IPS-20b (cell line): Measurements from ENCODE around the gene SULT1A2.

Experiments
- H3K27ac ChIP-seq: one replicate; pipeline ENCODE4 v1.5.1; 2013; ENCODE audit warnings: low read length
- H3K27me3 ChIP-seq: 2 replicates; pipeline ENCODE4 v1.6.1; 2013; ENCODE audit warnings: mild to moderate bottlenecking, low read length, inconsistent platforms; ENCODE audit not compliant: insufficient read depth
- H3K36me3 ChIP-seq: 2 replicates; pipeline ENCODE4 v1.6.1; 2013; ENCODE audit warnings: low read depth, mild to moderate bottlenecking, inconsistent platforms, low read length, moderate library complexity; ENCODE audit not compliant: insufficient read depth
- H3K4me1 ChIP-seq: 2 replicates; pipeline ENCODE4 v1.6.1; 2013; ENCODE audit warnings: mild to moderate bottlenecking, control low read depth, inconsistent platforms, low read length, moderate library complexity; ENCODE audit not compliant: insufficient read depth
- H3K4me3 ChIP-seq: 2 replicates; pipeline ENCODE4 v1.5.1; 2013; ENCODE audit warnings: mild to moderate bottlenecking, low read length, inconsistent platforms
- H3K9ac ChIP-seq: 2 replicates; pipeline ENCODE4 v1.6.1; 2013; ENCODE audit warnings: low read depth, mild to moderate bottlenecking, inconsistent platforms, low read length, moderate library complexity
- H3K9me3 ChIP-seq: 2 replicates; pipeline ENCODE4 v1.6.1; 2013; ENCODE audit warnings: mild to moderate bottlenecking, low read depth, low read length, inconsistent platforms; ENCODE audit not compliant: insufficient read depth

Gene SULT1A2

DNA sequence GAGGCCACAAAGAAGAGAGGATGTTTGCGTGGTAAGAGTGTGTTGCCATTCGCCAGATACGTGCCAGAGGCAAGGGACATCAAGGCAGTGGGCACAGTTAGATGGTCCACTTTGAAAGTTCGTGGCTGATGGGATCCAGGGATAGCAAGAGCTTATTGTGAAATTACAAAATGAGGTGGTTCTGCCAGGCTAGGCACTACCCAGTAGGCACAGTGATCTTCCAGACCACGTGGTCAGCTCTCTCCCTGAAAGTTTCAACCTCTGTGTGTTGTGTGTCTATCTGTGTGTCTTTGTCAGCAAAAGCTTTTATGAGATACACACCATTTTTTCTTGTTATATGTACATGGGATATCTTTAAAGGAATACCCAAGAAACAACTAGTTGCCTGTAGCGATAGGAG, 33.6 kb downstream of the SULT1A2 start:
- Histone ChIP-seq H3K36me3 (peaks cover 6% of the 10 kb centered on the region; the same call in 1 of the 2 replicates), H3K9ac (no peak overlapping the region), H3K27me3 (no peaks in the 10 kb centered on the region), H3K4me1 (no peaks in the 10 kb centered on the region), H3K27ac (no peak overlapping the region), H3K9me3 (peaks cover 7% of the 10 kb centered on the region), H3K4me3 (no peak overlapping the region)

DNA sequence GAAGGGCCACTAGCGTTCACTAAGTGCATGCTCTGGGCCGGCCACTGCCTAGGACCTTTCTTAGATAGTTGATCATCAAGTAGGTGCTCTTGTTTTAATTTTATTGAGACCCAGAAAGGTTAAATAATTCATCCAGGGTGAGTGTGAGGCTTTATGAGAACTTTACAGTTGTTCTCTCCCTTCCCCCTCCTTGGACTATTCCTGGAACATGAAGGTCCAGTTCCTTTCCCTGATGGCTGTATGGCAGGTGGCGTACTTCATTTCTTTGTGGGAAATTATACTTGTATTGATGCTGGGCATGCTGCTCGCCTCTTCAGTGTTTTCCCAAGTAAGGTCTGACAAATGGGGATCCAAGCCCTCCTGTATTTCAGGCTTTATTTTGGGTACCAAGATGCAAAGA, 34.7 kb downstream of the SULT1A2 start:
- Histone ChIP-seq H3K4me3 (no peak overlapping the region), H3K36me3 (peaks cover 6% of the 10 kb centered on the region; the same call in 1 of the 2 replicates), H3K4me1 (no peaks in the 10 kb centered on the region), H3K27me3 (no peaks in the 10 kb centered on the region), H3K9ac (no peak overlapping the region), H3K27ac (no peak overlapping the region), H3K9me3 (peaks cover 3% of the 10 kb centered on the region; the same call in 1 of the 2 replicates)

DNA sequence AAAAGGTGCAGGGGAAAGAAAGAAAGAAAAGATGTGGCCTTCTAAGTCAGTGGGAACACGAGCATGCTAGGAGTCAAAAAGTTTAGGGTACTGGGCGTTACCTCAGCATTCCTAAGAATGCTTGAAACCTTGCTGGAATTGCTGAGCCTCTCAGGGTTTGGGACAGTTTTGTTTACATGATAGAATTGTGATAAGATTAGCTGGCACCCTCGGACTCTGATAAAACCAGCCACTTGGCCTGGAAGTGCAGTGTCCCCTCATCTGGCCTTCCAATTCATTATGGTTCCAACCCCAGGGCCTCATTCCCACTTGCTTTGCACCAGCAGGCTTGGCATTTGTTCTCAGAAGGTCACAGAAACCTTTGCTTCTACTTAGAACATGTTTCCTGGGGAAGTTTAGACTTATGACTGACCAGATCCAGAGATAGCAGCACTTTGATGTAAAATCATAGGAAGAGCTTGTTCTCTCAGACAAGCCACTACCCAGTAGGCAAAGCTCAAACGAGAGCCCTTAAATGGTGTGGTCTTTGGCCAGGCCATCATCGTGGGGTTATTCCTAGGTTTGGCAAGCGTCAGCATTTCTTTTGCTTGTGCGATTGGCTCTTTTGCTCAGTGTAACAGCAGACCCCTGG, 35.2 kb downstream of the SULT1A2 start:
- H3K27ac ChIP-seq = no peak overlapping the region

DNA sequence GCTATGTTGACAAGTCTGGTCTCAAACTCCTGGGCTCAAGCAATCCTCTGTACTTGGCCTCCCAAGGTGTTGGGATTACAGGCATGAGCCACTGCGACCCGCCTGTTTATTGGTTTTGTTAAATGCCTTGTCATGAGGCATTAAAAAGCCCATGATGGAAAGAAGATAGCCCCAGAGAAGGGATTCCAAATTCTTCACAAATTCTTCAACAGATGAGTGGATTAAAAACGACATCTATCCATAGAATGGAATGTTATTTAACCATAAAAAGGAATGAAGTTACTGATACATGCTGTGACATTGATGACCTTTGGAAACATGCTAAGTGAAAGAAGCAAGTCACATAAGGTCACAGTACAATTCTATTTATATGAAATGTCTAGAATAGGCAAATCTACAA, 38.4 kb downstream of the SULT1A2 start:
- Histone ChIP-seq H3K9ac (no peak overlapping the region), H3K27ac (no peak overlapping the region), H3K9me3 (no peaks in the 10 kb centered on the region), H3K4me1 (no peaks in the 10 kb centered on the region), H3K4me3 (no peak overlapping the region), H3K27me3 (peaks cover 4% of the 10 kb centered on the region; the same call in 1 of the 2 replicates), H3K36me3 (peaks cover 6% of the 10 kb centered on the region; the same call in 1 of the 2 replicates)

More for the DNA sequence above, 35.2 kb downstream of the SULT1A2 start:
- H3K9ac ChIP-seq = no peak overlapping the region
- no peak overlapping the region for H3K4me3 ChIP-seq
- H3K4me1 ChIP-seq = no peaks in the 10 kb centered on the region
- peaks cover 6% of the 10 kb centered on the region; the same call in 1 of the 2 replicates for H3K36me3 ChIP-seq
- H3K9me3 ChIP-seq = no peaks in the 10 kb centered on the region
- no peaks in the 10 kb centered on the region for H3K27me3 ChIP-seq

DNA sequence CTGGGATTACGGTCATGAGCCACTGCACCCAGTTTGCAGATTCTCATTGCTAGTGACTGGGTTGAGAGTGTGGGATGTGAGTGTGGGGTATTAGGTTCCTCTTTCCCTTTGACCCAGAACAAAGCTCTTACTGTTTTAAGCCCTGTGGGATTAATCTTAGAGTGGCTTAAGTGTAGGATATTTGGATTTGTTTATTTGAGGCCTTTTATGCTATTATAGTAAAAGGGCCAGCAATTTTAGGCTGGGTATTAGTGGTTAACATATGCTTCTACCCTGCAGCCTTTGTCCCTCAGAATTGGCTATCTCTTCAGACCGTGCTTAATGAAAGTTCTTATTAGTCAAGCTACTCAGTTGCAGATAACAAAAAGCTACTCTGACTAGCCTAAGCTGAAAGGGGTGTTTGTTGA, 39.9 kb downstream of the SULT1A2 start:
- Histone ChIP-seq H3K4me1 (no peaks in the 10 kb centered on the region), H3K4me3 (no peak overlapping the region), H3K9me3 (no peaks in the 10 kb centered on the region), H3K27me3 (peaks cover 4% of the 10 kb centered on the region; the same call in 1 of the 2 replicates), H3K9ac (no peak overlapping the region), H3K27ac (no peak overlapping the region), H3K36me3 (peaks cover 6% of the 10 kb centered on the region; the same call in 1 of the 2 replicates)

DNA sequence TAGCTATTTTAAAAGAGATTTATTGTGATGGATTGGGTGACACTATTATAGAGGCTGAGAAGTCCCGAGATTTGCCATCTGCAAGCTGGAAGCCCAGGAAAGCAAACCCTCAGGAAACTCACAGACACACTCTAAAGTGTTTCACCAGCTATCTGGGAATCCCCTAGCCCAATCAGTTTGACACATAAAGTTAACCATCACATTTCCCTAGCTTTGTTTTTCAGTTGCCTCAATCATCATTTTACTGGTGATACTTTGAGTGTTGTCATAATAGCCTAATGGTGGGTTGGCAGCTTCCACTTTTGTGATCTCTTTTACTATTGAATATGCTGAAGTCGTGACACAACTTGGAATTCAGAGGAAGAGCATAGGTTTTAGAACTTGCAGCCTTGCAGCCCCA, 41.3 kb downstream of the SULT1A2 start:
- H3K9me3 ChIP-seq = no peaks in the 10 kb centered on the region
- peaks cover 6% of the 10 kb centered on the region; the same call in 1 of the 2 replicates for H3K36me3 ChIP-seq
- no peak overlapping the region for H3K27ac ChIP-seq
- H3K27me3 ChIP-seq = peaks cover 4% of the 10 kb centered on the region; the same call in 1 of the 2 replicates
- no peaks in the 10 kb centered on the region for H3K4me1 ChIP-seq
- no peak overlapping the region for H3K4me3 ChIP-seq
- no peak overlapping the region for H3K9ac ChIP-seq

DNA sequence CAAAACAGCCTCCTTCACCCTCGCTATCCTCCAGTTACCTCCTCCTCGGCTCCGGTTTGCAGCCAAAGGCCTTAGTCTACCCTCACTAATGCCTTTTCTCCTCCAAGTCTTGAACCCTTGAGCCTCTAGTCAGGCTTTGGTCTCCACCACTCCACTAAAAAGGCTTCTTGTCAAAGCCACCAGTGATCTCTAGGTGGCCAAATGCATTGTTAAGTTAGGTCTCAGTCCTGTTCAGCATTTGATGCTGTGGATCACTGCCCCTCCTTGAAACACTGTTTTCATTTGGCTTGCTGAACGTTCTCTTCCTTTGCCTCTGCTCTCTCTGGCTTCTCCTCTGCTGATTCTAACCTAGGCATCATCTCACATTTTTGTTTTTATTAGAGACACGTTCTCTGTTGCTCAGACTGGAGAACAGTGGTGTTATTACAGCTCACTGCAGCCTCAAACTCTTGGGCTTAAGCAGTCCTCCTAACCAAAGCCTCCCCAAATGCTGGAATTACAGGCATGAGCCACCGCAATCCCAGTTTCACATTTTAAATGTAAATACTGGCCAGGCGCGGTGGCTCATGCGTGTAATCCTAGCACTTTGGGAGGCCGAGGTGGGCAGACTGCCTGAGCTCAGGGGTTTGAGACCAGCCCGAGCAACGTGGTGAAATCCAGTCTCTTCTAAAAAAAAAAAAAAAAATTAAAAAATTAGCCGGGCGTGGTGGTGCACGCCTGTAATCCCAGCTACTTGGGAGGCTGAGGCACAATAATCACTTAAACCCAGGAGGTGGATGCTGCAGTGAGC, 42.0 kb downstream of the SULT1A2 start:
- Histone ChIP-seq H3K4me1 (no peaks in the 10 kb centered on the region), H3K4me3 (peak overlapping the region; percentile 52; the same call in 1 of the 2 replicates), H3K9ac (no peak overlapping the region), H3K9me3 (no peaks in the 10 kb centered on the region), H3K27me3 (peaks cover 4% of the 10 kb centered on the region; the same call in 1 of the 2 replicates), H3K36me3 (peaks cover 6% of the 10 kb centered on the region; the same call in 1 of the 2 replicates), H3K27ac (no peak overlapping the region)

DNA sequence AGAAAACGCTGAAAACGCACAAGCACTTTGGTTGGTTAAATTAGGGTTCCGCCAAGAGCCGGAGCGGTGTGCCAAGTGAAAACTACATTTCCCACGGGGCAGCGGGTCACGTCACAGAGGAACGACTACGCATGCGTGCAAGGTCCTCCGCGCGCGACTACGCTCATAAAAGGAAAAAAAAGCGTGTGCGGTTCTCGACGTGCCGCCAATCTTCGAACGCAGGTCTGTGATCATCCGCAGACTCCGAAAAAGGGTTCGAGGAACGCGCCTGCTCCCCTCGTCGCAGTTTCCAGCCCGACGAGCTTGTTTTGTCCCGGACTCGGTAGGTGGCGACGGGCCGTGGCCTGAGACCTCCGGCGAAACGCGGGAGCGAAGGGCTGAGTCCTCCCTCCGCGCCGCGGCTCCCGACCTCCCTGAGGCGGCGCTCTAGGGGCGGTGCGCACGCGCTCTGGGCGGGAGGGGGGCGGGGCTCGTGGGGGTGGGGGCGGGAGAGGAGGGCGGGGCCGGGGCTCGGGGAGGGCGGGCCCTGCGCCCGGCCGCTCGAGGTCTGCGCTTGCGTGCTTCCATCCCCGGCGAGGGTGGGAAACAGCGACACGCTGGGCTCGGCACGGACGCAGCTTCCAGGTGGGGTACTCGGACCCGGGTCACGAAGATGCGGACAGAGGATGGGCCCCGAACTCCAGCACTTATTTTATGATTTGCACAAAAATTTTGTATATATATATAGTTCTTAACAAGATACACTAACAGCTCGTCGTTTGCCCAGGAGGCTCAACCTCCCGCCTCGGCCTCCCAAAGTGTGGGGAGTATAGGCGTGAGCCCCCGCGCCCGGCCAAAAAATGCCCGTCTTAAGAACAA, 42.8 kb downstream of the SULT1A2 start, which contains the start of gene SGF29:
TSS of gene SGF29 (plus strand) at position 145 of the 858 bp plus-strand sequence. CDS start 27,150 bp downstream, outside the sequence.
- Histone ChIP-seq H3K4me1 (no peaks in the 10 kb centered on the region), H3K4me3 (peak within 1 kb of the TSS; percentile 94), H3K36me3 (peaks cover 6% of the 10 kb centered on the region; the same call in 1 of the 2 replicates), H3K27ac (peak within 1 kb of the TSS; percentile 95), H3K9me3 (no peaks in the 10 kb centered on the region), H3K27me3 (peaks cover 4% of the 10 kb centered on the region; the same call in 1 of the 2 replicates), H3K9ac (peak within 1 kb of the TSS; percentile 96)

DNA sequence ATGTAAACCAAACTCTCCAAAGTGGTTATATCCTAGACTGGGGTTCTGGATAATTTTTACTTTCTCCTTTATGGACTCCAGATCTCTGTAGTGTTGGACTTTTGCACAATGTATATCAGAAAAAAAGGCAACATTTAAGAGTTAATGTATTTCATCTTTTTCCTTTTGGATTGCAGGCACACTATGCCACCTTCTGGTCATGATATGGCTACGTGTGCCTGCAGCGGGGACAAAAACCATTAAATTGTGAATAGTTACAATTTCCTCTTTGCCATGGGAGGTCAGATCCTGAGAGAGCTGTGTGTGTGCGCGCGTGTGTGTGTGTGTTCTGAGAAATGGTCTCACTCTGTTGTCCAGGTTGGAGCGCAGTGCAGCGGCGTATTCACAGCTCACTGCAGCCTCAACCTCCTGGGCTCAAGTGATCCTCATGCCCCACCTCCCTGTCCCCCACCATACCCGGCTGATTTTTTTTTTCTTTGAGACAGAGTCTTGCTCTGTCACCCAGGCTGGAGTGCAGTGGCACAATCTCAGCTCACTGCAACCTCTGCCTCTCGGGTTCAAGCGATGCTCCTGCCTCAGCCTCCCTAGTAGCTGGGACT, 47.5 kb downstream of the SULT1A2 start:
- no peak overlapping the region for H3K4me3 ChIP-seq
- no peaks in the 10 kb centered on the region for H3K27me3 ChIP-seq
- H3K36me3 ChIP-seq = no peaks in the 10 kb centered on the region
- H3K4me1 ChIP-seq = no peaks in the 10 kb centered on the region
- H3K9ac ChIP-seq = no peak overlapping the region
- no peak overlapping the region for H3K27ac ChIP-seq
- H3K9me3 ChIP-seq = no peaks in the 10 kb centered on the region

DNA sequence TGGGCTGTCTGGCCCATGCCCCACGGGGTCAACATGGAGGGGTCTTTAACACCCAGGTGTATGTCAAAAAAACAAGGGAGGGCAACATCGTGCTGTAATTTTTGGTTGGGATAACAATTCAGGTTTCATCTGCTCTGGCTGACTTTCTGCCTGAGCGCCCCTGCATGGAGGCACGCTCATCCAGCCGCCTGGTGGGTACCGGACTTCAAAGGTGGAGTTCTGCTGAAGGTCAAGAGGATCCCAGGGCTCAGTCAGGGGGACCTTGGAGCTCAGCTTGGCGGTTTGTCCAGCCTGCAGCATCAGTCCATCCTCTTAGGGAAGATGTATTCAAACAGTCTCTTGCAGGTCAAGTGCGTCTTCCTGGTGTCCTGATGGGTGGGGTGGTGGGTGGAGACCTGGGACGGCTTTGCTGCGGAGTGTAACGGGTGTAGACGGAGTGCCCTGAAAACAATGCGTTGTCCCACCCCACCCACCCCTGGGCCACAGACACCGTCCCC, 48.5 kb downstream of the SULT1A2 start:
- no peak overlapping the region for H3K4me3 ChIP-seq
- no peak overlapping the region for H3K27ac ChIP-seq
- no peaks in the 10 kb centered on the region for H3K36me3 ChIP-seq
- no peaks in the 10 kb centered on the region for H3K9me3 ChIP-seq
- H3K27me3 ChIP-seq = no peaks in the 10 kb centered on the region
- H3K4me1 ChIP-seq = no peaks in the 10 kb centered on the region
- H3K9ac ChIP-seq = no peak overlapping the region

DNA sequence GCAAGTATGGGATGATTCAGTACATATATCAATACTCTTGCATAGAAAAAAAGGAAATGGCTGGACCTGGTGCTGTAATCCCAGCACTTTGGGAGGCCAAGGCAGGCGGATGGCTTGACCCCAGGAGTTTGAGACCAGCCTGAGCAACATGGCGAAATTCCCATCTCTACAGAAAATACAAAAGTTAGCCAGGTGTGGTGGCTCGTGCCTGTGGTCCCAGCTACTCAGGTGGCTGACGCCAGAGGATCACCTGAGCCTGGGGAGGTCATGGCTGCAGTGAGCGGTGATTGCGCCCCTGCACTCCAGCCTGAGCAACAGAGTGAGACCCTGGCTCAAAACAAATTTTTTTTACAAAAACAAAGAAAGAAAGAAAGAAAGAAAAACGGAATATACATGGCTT, 50.2 kb downstream of the SULT1A2 start:
- Histone ChIP-seq H3K4me1 (no peaks in the 10 kb centered on the region), H3K36me3 (no peaks in the 10 kb centered on the region), H3K27me3 (no peaks in the 10 kb centered on the region), H3K9ac (no peak overlapping the region), H3K27ac (no peak overlapping the region), H3K9me3 (no peaks in the 10 kb centered on the region), H3K4me3 (no peak overlapping the region)
